LNCAP (cell line): ENCODE data around the gene SLC35F2.

Experiments
- CTCF ChIP-seq: fragments of 450-650 bp; IDR thresholded peaks from 2 replicates; pipeline ENCODE4 v1.5.1; 2017; ENCODE audit warnings: mild to moderate bottlenecking

SLC35F2 gene

GRCh38 chr11:107858217-107859070, at the start of gene SLC35F2:
TSS of gene SLC35F2 (minus strand) at chr11:107858787. CDS start at chr11:107858767, 20 bp downstream.
- no peak; the same call in 1 of the 2 replicates for TF ChIP-seq CTCF

GRCh38 chr11:107908211-107908610, 49.6 kb upstream of the SLC35F2 start:
- no peak for TF ChIP-seq CTCF

GRCh38 chr11:107898270-107898669, 39.7 kb upstream of the SLC35F2 start:
- peak; percentile 57 for TF ChIP-seq CTCF

GRCh38 chr11:107882095-107882820, 23.7 kb upstream of the SLC35F2 start:
- TF ChIP-seq CTCF, result no peak

- TF ChIP-seq CTCF, result no peak
These were observed 17.6 kb upstream of the SLC35F2 start for GRCh38 chr11:107876141-107876540.

GRCh38 chr11:107864591-107864990, 6.0 kb upstream of the SLC35F2 start:
- no peak for TF ChIP-seq CTCF

GRCh38 chr11:107860688-107861087, 2.1 kb upstream of the SLC35F2 start:
- TF ChIP-seq CTCF, result no peak
